Measurements from ENCODE around the gene SNORC.

SNORC gene

DNA sequence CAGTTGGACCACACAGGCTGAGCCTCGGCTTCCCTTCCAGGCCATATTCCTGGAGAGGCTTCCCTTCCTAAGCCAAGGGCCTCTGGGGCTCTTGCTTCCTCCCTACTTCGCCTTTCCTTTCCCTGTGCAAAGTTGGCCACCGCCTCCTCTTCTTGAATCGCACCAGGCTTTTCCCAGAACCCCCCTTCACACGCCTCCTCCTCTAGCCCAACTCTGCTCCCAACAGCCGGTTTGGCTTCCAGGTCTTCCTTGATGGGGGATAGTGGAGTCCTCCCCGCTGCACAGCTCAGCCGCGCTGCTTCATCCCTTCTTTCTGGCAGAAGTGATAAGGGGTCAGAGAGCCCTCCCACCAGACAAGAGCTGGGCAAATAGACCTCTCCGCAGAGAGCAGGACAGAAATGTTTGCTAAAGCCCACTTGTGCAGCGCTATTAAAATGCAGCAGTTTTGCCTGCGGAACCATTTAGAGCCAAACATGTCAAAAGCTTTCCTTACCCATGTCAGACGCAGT lies 56.4 kb downstream of the SNORC start:
- no peak for DNase-seq (ENCODE audit: low read depth)

DNA sequence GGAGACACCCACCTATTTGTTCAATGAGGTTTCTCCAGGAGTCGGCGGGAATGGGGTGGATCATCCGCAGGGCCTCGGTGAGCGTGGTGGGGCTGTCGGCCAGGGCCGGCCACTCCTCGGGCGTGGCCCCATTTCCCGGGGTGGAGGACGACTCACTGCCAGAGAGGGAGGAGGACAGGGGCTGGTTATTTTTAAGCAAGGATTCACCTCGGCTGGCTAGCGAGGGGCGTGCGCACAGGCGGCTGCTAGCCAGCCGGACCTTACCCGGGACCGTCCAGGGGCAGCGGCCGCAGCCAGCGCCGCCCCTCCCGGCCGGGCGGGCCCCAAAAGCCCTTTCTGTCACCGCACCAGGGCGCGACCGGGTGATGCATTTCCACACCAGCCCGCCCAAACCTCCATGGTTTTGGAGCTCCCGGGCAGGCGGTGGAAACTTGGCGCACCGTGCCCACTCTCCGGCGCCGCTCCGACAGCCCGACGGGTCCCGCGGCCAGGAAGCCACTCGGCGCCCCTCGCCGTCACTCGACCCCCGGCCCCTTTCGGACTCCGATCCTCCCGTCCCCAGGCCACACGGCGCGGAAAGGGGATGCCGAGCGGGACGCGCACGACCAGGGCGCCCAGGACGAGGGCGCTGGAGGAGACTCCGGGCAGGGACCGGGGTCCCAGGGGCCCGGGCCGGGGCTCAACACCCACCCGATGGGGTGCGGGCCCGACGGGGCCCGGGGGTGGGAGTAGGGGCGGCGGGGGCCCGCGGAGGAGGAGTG lies 57.1 kb downstream of the SNORC start:
- no peak for DNase-seq (ENCODE audit: low read depth)

DNA sequence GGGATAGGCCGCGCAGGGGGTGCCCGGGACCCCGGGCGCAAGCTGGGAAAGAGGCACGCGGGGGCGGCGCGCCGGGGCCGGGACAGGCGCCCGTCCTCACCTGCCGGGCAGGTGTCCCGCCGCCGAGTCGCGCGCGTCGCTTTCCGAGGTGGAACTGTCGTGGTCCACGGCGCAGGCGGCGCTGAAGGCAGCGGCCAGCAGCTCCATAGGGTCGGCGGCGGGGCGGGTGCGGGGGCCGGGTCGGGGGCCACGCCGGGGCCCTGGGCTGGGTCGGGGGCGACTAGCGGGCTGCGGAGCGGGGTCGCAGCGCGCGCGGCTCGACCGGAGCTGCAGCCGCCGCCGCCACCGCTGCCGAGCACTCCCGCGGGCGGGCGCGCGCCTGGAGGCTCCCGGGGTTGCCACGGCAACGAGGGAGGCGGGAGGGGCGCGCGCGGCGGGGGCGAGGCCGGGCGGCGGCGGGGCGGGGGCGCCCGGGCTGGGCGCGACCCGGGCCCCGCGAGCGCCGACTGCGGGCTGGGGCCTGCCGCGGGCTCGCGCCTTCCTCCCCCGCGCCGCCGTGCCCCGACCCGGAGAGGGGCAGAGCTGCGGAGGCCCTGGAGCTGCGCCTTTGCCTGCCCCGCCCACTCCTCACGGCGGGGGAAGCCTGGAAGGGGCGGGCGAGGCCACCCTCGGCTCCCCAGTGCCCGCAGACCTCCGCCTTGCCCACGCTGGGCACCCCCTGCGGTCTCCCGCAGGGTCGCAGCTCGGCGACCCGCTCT lies 57.9 kb downstream of the SNORC start:
- DNase-seq (ENCODE audit: low read depth), result no peak

Data from fibroblast of the conjunctiva (primary cell).